MM.1S (cell line): ENCODE data around the gene PPM1H.

Source experiments
- DNase-seq: peaks from one replicate; pipeline ENCODE4 v3.0.0-alpha.2; 2015
- H2AFZ ChIP-seq: fragments of 300-600 bp; sonication (generic); 2 replicates; pipeline ENCODE4 v1.6.0; 2016; ENCODE audit warnings: antibody characterized with exemption, low read length
- H3F3A ChIP-seq: fragments of 300-600 bp; sonication (generic); 2 replicates; pipeline ENCODE4 v1.6.1; 2016; ENCODE audit warnings: mild to moderate bottlenecking, antibody characterized with exemption, low read length, moderate library complexity, mixed read lengths; ENCODE audit not compliant: insufficient read depth
- H3K27ac ChIP-seq: fragments of 300-600 bp; sonication (generic); 2 replicates; pipeline ENCODE4 v1.5.1; 2016; ENCODE audit warnings: mild to moderate bottlenecking, low read length
- H3K27me3 ChIP-seq: fragments of 300-600 bp; sonication (generic); replicated peaks from 2 replicates; pipeline ENCODE4 v1.6.0; 2016; ENCODE audit warnings: low read length; ENCODE audit not compliant: insufficient read depth
- H3K36me3 ChIP-seq: fragments of 300-600 bp; sonication (generic); replicated peaks from 2 replicates; pipeline ENCODE4 v1.6.1; 2016; ENCODE audit warnings: mild to moderate bottlenecking, low read length, mixed read lengths; ENCODE audit not compliant: insufficient read depth
- H3K4me1 ChIP-seq: fragments of 300-600 bp; sonication (generic); 2 replicates; pipeline ENCODE4 v1.6.1; 2016; ENCODE audit warnings: low read length, mixed read lengths
- H3K4me2 ChIP-seq: fragments of 300-600 bp; sonication (generic); 2 replicates; pipeline ENCODE4 v1.6.0; 2016; ENCODE audit warnings: low read depth, low read length
- H3K4me3 ChIP-seq: fragments of 300-600 bp; sonication (generic); 2 replicates; pipeline ENCODE4 v1.5.1; 2016; ENCODE audit warnings: low read length, mixed read lengths
- H3K79me2 ChIP-seq: fragments of 300-600 bp; sonication (generic); 2 replicates; pipeline ENCODE4 v1.6.1; 2016; ENCODE audit warnings: mixed run types, low read length, mixed read lengths
- H3K9ac ChIP-seq: fragments of 300-600 bp; sonication (generic); 2 replicates; pipeline ENCODE4 v1.6.1; 2016; ENCODE audit warnings: low read length, mixed read lengths
- H3K9me2 ChIP-seq: fragments of 300-600 bp; sonication (generic); replicated peaks from 2 replicates; pipeline ENCODE4 v1.6.1; 2016; ENCODE audit warnings: mild to moderate bottlenecking, low read length, mixed read lengths; ENCODE audit not compliant: insufficient read depth
- H3K9me3 ChIP-seq: fragments of 300-600 bp; sonication (generic); replicated peaks from 2 replicates; pipeline ENCODE4 v1.6.1; 2016; ENCODE audit warnings: mild to moderate bottlenecking, low read length, mixed read lengths; ENCODE audit not compliant: insufficient read depth
- H4K20me1 ChIP-seq: fragments of 300-600 bp; sonication (generic); 2 replicates; pipeline ENCODE4 v1.6.1; 2016; ENCODE audit warnings: mild to moderate bottlenecking, low read length, moderate library complexity, mixed read lengths; ENCODE audit not compliant: insufficient read depth
- CTCF ChIP-seq: fragments of 300-600 bp; sonication (generic); IDR thresholded peaks from 2 replicates; pipeline ENCODE4 v1.5.1; 2016; ENCODE audit warnings: antibody characterized with exemption, low read length, mixed read lengths
- EZH2 ChIP-seq: fragments of 300-600 bp; sonication (generic); optimal IDR thresholded peaks from 2 replicates; pipeline ENCODE3; 2017; ENCODE audit warnings: low read depth, mild to moderate bottlenecking, antibody characterized with exemption, low read length, mixed read lengths
- EZH2phosphoT487 ChIP-seq: fragments of 300-600 bp; sonication (generic); IDR thresholded peaks from 2 replicates; pipeline ENCODE4 v1.6.1; 2018; ENCODE audit warnings: antibody characterized with exemption, low read length

The PPM1H gene

GRCh38 chr12:62893276-62893675 is 41.7 kb downstream of the PPM1H start:
- Histone ChIP-seq H3F3A (no peaks in the 10 kb centered on the region), H3K9me3 (no peaks in the 10 kb centered on the region), H3K27me3 (no peaks in the 10 kb centered on the region), H3K27ac (no peak overlapping the region), H3K4me3 (no peak overlapping the region), H2AFZ (no peak overlapping the region), H3K36me3 (no peaks in the 10 kb centered on the region), H3K4me2 (no peak overlapping the region), H3K79me2 (no peaks in the 10 kb centered on the region), H3K4me1 (no peaks in the 10 kb centered on the region), H3K9me2 (no peaks in the 10 kb centered on the region), H3K9ac (no peak overlapping the region), H4K20me1 (no peaks in the 10 kb centered on the region)
- DNase-seq, result no peak
- no peak for TF ChIP-seq CTCF
- no peak for TF ChIP-seq EZH2phosphoT487
- TF ChIP-seq EZH2, result no peak

GRCh38 chr12:62891805-62892549 is 43.0 kb downstream of the PPM1H start:
- no peak overlapping the region for H3K27ac ChIP-seq
- H3K4me2 ChIP-seq, result no peak overlapping the region
- no peak overlapping the region for H3K4me3 ChIP-seq
- TF ChIP-seq EZH2phosphoT487 (no peak), CTCF (no peak), EZH2 (no peak)
- no peak for DNase-seq
- H3K79me2 ChIP-seq, result no peaks in the 10 kb centered on the region
- H4K20me1 ChIP-seq, result no peaks in the 10 kb centered on the region
- no peaks in the 10 kb centered on the region for H3K36me3 ChIP-seq
- H3K9ac ChIP-seq, result no peak overlapping the region
- H3K4me1 ChIP-seq, result no peaks in the 10 kb centered on the region
- H2AFZ ChIP-seq, result no peak overlapping the region
- no peaks in the 10 kb centered on the region for H3K9me3 ChIP-seq
- H3F3A ChIP-seq, result no peaks in the 10 kb centered on the region
- H3K9me2 ChIP-seq, result no peaks in the 10 kb centered on the region
- no peaks in the 10 kb centered on the region for H3K27me3 ChIP-seq

- Histone ChIP-seq H3K4me3 (no peak overlapping the region), H2AFZ (no peak overlapping the region), H3F3A (no peaks in the 10 kb centered on the region), H3K9me2 (no peaks in the 10 kb centered on the region), H3K4me1 (no peaks in the 10 kb centered on the region), H3K9ac (no peak overlapping the region), H3K36me3 (no peaks in the 10 kb centered on the region), H3K4me2 (no peak overlapping the region), H4K20me1 (no peaks in the 10 kb centered on the region), H3K9me3 (no peaks in the 10 kb centered on the region), H3K27me3 (no peaks in the 10 kb centered on the region), H3K27ac (no peak overlapping the region), H3K79me2 (no peaks in the 10 kb centered on the region)
- TF ChIP-seq EZH2 (no peak), CTCF (no peak), EZH2phosphoT487 (no peak)
- no peak for DNase-seq
Measured at GRCh38 chr12:62888454-62889110, 46.4 kb downstream of the PPM1H start.
